Ovary (tissue), 9 donors: Measurements from ENCODE around the gene ABCC3. TPM values are rescaled to one million over a fixed set of nuclear protein-coding genes. Genes with fewer than 3 reads are reported as not detected.

Experiments used
- DNase-seq, 5 donors: peaks; one replicate each; pipeline ENCODE4 v3.0.0-alpha.2; 2019 to 2020
- H3K27ac ChIP-seq, 2 donors: fragments of 200-600 bp; one replicate each; pipeline versions ENCODE4 v1.5.1 to v1.8.0; 2019 to 2022
- H3K27me3 ChIP-seq: fragments of 200-600 bp; one replicate; pipeline ENCODE4 v1.8.0; 2022
- H3K36me3 ChIP-seq: fragments of 200-600 bp; sonication (generic); one replicate; pipeline ENCODE4 v1.5.1; 2019
- H3K4me1 ChIP-seq: one replicate; pipeline ENCODE4 v1.8.1; 2013; ENCODE audit warnings: mild to moderate bottlenecking, moderate library complexity; ENCODE audit not compliant: insufficient read depth
- H3K4me3 ChIP-seq: fragments of 200-600 bp; sonication (generic); one replicate; pipeline ENCODE4 v1.5.1; 2017
- H3K9me3 ChIP-seq, 2 donors: fragments of 200-600 bp in 1 of 2; sonication (generic) in 1 of 2; one replicate each; pipeline versions ENCODE4 v1.5.1 to v1.8.1; 2013 to 2019; ENCODE audit warnings: mild to moderate bottlenecking in 1 of 2, moderate library complexity in 1 of 2
- CTCF ChIP-seq, 3 donors: fragments of 450-650 bp in 2 of 3; fragments of 200-600 bp in 1 of 3; IDR thresholded peaks; one replicate each; pipeline versions ENCODE4 v1.5.1 to v1.8.0; 2016 to 2022; ENCODE audit warnings: antibody characterized with exemption in 3 of 3, mild to moderate bottlenecking in 1 of 3
- EP300 ChIP-seq: sonication (generic); formaldehyde crosslinking; IDR thresholded peaks from one replicate; pipeline ENCODE4 v1.6.1; 2017; ENCODE audit warnings: antibody characterized with exemption
- POLR2A ChIP-seq: fragments of 450-650 bp; IDR thresholded peaks from one replicate; pipeline ENCODE4 v1.6.1; 2017; ENCODE audit warnings: antibody characterized with exemption, mild to moderate bottlenecking, moderate library complexity
- WGBS, 3 donors: extraction: QIAGEN DNeasy Blood & Tissue Kit in 1 of 3; methylation state at CpG; one replicate each; pipeline versions ENCODE4 v1.1.5 to v1.1.7; 2013 to 2017; 5-methylcytosine and 5-hydroxymethylcytosine counted together
- intact Hi-C, 4 donors: fragments of 100-400 bp; cut with DNase I; formaldehyde crosslinking; loops; one replicate each; pipeline versions ENCODE4 v1.11.0 to v1.15.1; 2022 to 2023
- polyA plus RNA-seq, 2 donors: library from polyadenylated mRNA; stranded (reverse); fragments of 200-250 nt in 1 of 2; fragments of 350-450 nt in 1 of 2; fragmentation: Illumina TruSeq in 1 of 2; extraction: RNeasy Lipid Tissue Mini Kit (QIAGEN cat#74804) in 1 of 2; gene quantifications; one replicate each; pipeline ENCODE4 v1.2.3, GENCODE V29; 2013 to 2014
- total RNA-seq, 7 donors: library from RNA; depleted of rRNA in 2 of 7; stranded (reverse); fragments of >200 nt in 2 of 7; fragmentation: NEBNext Ultra II Directional in 3 of 7; extraction: Animal tissue kit (Norgen Biotek cat#: 25700) in 3 of 7; gene quantifications; one replicate each; pipeline versions ENCODE4 v1.1.0 to v1.2.4, GENCODE V29; 2016 to 2023
- donor health status: DM: no; HTN: no; CAD: no; lungs with moderate emphysema.
- donor health status: DM: no; HTN: no; CAD: no.
- donor health status: Bipolar disorder and iron deficiency.
- donor health status: DM: yes; HTN: yes; CAD: no.
- donor health status: DM: no; HTN: no; CAD: no.
- donor health status: DM: yes; HTN: yes; CAD: no.

ABCC3 gene
- total and polyA plus RNA-seq, 9 donors, result 1.4 to 14.2 (median 5.2) TPM

- intact Hi-C loops, result no loop called here
- H3K9me3 ChIP-seq, result no peaks in the 10 kb centered on the region
- TF ChIP-seq POLR2A (no peak), EP300 (no peak), CTCF (IDR thresholded peaks at IDR 0.05) (no peak)
- WGBS, 3 donors, result 75 to 84% (median 79%) methylated on average over 10 of the region's 10 CpGs
- H3K36me3 ChIP-seq, result no peaks in the 10 kb centered on the region
- H3K4me1 ChIP-seq, result peaks cover 2% of the 10 kb centered on the region
- H3K27ac ChIP-seq, result no peak overlapping the region
- no peak overlapping the region for H3K4me3 ChIP-seq
- H3K27me3 ChIP-seq, result no peaks in the 10 kb centered on the region
- DNase-seq, result no peak
Observed at GRCh38 chr17:50659179-50659578, 24.5 kb downstream of the ABCC3 start.

- intact Hi-C loops, result no loop called here
- peaks cover 2% of the 10 kb centered on the region for H3K4me1 ChIP-seq
- no peak overlapping the region for H3K27ac ChIP-seq
- H3K36me3 ChIP-seq, result no peaks in the 10 kb centered on the region
- WGBS, 3 donors, result 38 to 48% (median 39%) methylated on average over 11 of the region's 11 CpGs
- TF ChIP-seq POLR2A (no peak), EP300 (no peak), CTCF (IDR thresholded peaks at IDR 0.05) (no peak)
- DNase-seq, result no peak
- H3K9me3 ChIP-seq, result no peaks in the 10 kb centered on the region
- H3K27me3 ChIP-seq, result no peaks in the 10 kb centered on the region
- H3K4me3 ChIP-seq, result no peak overlapping the region
Observed at GRCh38 chr17:50660042-50660886, 25.6 kb downstream of the ABCC3 start.

- peaks cover 2% of the 10 kb centered on the region for H3K4me1 ChIP-seq
- 86 to 92% (median 91%) methylated on average over 10 of the region's 10 CpGs for WGBS, 3 donors
- TF ChIP-seq CTCF (IDR thresholded peaks at IDR 0.05) (no peak), POLR2A (no peak), EP300 (no peak)
- no peak for DNase-seq
- no peaks in the 10 kb centered on the region for H3K27me3 ChIP-seq
- H3K27ac ChIP-seq, result no peak overlapping the region
- intact Hi-C loops, result no loop called here
- H3K9me3 ChIP-seq, result no peaks in the 10 kb centered on the region
- no peaks in the 10 kb centered on the region for H3K36me3 ChIP-seq
- H3K4me3 ChIP-seq, result no peak overlapping the region
Observed at GRCh38 chr17:50660887-50661345, 26.2 kb downstream of the ABCC3 start.

GRCh38 chr17:50661348-50661747 lies 26.7 kb downstream of the ABCC3 start:
- H3K27me3 ChIP-seq, result no peaks in the 10 kb centered on the region
- WGBS, 3 donors, result 90 to 94% (median 91%) methylated on average over 5 of the region's 5 CpGs
- no peak for TF ChIP-seq EP300
- TF ChIP-seq POLR2A, result no peak
- TF ChIP-seq CTCF (IDR thresholded peaks at IDR 0.05), result no peak
- H3K9me3 ChIP-seq, result no peaks in the 10 kb centered on the region
- H3K4me3 ChIP-seq, result no peak overlapping the region
- H3K36me3 ChIP-seq, result no peaks in the 10 kb centered on the region
- peaks cover 2% of the 10 kb centered on the region for H3K4me1 ChIP-seq
- intact Hi-C loops, result no loop called here
- no peak for DNase-seq
- no peak overlapping the region for H3K27ac ChIP-seq
